ENCODE data around the gene SCMH1. TPM values are rescaled to one million over a fixed set of nuclear protein-coding genes. Genes with fewer than 3 reads are reported as not detected.

The SCMH1 gene
- total RNA-seq, 1 experiment from 2014 or later: 28.0 TPM

DNA sequence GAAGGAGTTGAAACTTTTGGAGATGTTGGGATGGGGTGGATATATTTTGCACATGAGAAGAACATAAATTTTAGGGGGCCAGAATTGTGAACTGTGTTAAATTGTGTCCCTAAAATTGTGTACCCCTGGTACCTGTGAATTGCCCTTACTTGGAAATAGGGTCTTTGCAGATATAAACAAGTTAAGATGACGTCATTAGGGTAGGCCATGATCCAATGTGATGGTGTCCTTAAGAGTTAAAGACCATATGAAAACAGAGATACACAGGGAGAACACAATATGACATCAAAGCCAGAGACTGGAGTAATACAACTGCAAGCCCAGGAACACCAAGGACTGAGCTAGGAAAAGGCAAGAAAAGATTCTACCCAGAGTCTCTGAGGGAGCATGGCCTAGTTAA is 24.0 kb downstream of the SCMH1 start:
- TF ChIP-seq EZH2 (IDR thresholded peaks at IDR 0.05) (no peak), CEBPB (IDR thresholded peaks at IDR 0.05; ENCODE audit: low read depth) (no peak), POLR2AphosphoS5 (IDR thresholded peaks at IDR 0.05; ENCODE audit: low read depth, low read length) (no peak), YY1 (IDR thresholded peaks at IDR 0.05; ENCODE audit: extremely low read depth, insufficient replicate concordance, low read depth, low read length) (no peak), SIN3A (IDR thresholded peaks at IDR 0.05; ENCODE audit: low read depth) (no peak), EGR1 (IDR thresholded peaks at IDR 0.05; ENCODE audit: low read depth) (no peak), ZBTB33 (IDR thresholded peaks at IDR 0.05; ENCODE audit: extremely low read depth, insufficient replicate concordance, low read length) (no peak)
- TF ChIP-seq, protein P1, sequence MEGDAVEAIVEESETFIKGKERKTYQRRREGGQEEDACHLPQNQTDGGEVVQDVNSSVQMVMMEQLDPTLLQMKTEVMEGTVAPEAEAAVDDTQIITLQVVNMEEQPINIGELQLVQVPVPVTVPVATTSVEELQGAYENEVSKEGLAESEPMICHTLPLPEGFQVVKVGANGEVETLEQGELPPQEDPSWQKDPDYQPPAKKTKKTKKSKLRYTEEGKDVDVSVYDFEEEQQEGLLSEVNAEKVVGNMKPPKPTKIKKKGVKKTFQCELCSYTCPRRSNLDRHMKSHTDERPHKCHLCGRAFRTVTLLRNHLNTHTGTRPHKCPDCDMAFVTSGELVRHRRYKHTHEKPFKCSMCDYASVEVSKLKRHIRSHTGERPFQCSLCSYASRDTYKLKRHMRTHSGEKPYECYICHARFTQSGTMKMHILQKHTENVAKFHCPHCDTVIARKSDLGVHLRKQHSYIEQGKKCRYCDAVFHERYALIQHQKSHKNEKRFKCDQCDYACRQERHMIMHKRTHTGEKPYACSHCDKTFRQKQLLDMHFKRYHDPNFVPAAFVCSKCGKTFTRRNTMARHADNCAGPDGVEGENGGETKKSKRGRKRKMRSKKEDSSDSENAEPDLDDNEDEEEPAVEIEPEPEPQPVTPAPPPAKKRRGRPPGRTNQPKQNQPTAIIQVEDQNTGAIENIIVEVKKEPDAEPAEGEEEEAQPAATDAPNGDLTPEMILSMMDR (IDR thresholded peaks at IDR 0.05 in 2 of 3, conservative IDR thresholded peaks at IDR 0.05 in 1 of 3; ENCODE audit: borderline replicate concordance in 1 of 3, insufficient read depth in 1 of 3, low read depth in 2 of 3, low read length in 2 of 3): no peak
- CTCF ChIA-PET: no interaction called here
- H2AFZ ChIP-seq (ENCODE audit: low read depth, low read length, poor library complexity, severe bottlenecking): no peak overlapping the region
- H3K9me3 ChIP-seq (ENCODE audit: control insufficient read depth in 1 of 2, insufficient read depth in 1 of 2, low read depth in 1 of 2, low read length in 2 of 2): peaks cover 0 to 7% of the 10 kb centered on the region in 2 experiments; a peak in 1 of 4 replicates
- H3K79me2 ChIP-seq (ENCODE audit: insufficient read depth, low read length): peaks cover 37% of the 10 kb centered on the region
- POLR2A ChIA-PET: no interaction called here
- H3K27ac ChIP-seq (ENCODE audit: low read depth, low read length): no peak overlapping the region
- ATAC-seq (no peak), DNase-seq (ENCODE audit: low read depth, low spot score) (no peak)
- H3K27me3 ChIP-seq (ENCODE audit: insufficient read depth, low read length): no peaks in the 10 kb centered on the region
- H3K9ac ChIP-seq (ENCODE audit: low read length): no peak overlapping the region
- no peak overlapping the region for H3K4me2 ChIP-seq (ENCODE audit: low read length)
- H3K9me2 ChIP-seq (ENCODE audit: insufficient read depth): no peaks in the 10 kb centered on the region
- intact Hi-C loops (cut with micrococcal nuclease): no loop called here
- BruUV-seq (replicated peaks): no TSS peak
- H3K4me3 ChIP-seq (replicated peaks in 1 of 2; ENCODE audit: low read depth in 1 of 2, low read length in 2 of 2): no peak overlapping the region
- RAD21 ChIA-PET (ENCODE audit: low non-redundant PET in 1 of 2, low total read pairs in 2 of 2, uncharacterized antibody in 2 of 2, unreplicated experiment in 2 of 2): no interaction called here
- no peaks in the 10 kb centered on the region for H3K4me1 ChIP-seq (ENCODE audit: control insufficient read depth in 1 of 2, insufficient read depth in 2 of 2, low read length in 2 of 2)
- no peaks in the 10 kb centered on the region for H4K20me1 ChIP-seq (ENCODE audit: insufficient read depth)
- peaks cover 0 to 22% of the 10 kb centered on the region in 2 experiments; a peak in 2 of 4 replicates for H3K36me3 ChIP-seq (ENCODE audit: control insufficient read depth in 1 of 2, insufficient read depth in 2 of 2, low read length in 2 of 2)
